ENCODE results near the gene SFXN4.

DNA sequence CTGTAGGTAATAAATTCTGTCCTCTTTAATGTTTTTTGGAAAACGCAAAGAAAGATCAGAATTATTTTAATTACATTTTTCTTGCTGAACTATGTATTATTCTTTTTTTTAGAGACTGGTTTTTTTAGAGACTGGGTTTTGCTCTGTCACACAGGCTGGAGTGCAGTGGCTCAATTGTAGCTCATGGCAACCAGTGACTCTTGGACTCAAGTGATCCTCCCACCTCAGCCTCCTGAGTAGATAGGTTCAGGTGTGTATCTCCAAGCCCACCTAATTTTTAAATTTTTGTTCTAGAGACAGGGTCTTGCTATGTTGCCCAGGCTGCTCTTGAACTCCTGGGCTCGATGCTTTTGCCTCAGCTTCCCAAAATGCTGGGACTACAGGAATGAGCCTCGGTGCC lies 66.9 kb downstream of the SFXN4 start:
- no peak for TF ChIP-seq CTCF (IDR thresholded peaks at IDR 0.05)
- no peak for TF ChIP-seq POLR2A (IDR thresholded peaks at IDR 0.05)

All from adrenal gland (tissue), 5 donors.